Measurements from ENCODE around the gene TBC1D32. TPM values are rescaled to one million over a fixed set of nuclear protein-coding genes. Genes with fewer than 3 reads are reported as not detected.

The TBC1D32 gene
- total and polyA plus RNA-seq, 12 donors: 0.62 to 4.6 (median 3.2) TPM

DNA sequence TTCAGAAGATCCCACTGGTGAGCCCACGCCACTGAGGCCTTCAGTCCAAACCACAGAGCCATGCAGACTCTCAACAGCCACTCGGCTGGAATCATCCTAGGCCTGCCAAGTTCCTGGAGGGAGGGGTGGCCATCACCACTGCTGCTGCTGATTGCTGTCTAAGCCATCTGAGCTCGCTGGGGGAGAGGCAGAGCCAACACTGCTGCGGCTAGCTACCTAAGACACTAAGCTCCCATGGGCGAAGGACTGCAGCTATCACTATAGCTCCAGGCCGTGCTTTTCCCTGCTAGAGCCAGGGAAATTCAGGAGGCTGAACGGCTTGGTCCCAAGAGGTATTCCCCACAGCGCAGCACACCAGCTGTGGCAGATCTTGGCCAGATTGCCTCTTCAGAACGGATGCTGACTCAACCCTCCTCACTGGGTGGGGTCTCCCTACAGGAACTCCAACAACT, 73.6 kb downstream of the TBC1D32 start:
- intact Hi-C loops (cut with DNase I): no loop called here
- Histone ChIP-seq H3K9me3 (peaks cover 0 to 36% (median 12%) of the 10 kb centered on the region in 11 donors), H3K4me3 (no peak overlapping the region), H3K36me3 (no peaks in the 10 kb centered on the region), H3K27me3 (no peaks in the 10 kb centered on the region), H3K4me1 (peaks cover 0 to 9% (median 0%) of the 10 kb centered on the region in 9 donors), H3K27ac (peak overlapping the region in 3 of 10 donors; percentile 1 to 63 (median 60))
- DNase-seq (peak; percentile 42 to 59), ATAC-seq (peak; percentile 69 to 98 (median 92))
- WGBS, 2 donors: 47 to 55% methylated on average over 9 of the region's 9 CpGs
- TF ChIP-seq, protein P1, sequence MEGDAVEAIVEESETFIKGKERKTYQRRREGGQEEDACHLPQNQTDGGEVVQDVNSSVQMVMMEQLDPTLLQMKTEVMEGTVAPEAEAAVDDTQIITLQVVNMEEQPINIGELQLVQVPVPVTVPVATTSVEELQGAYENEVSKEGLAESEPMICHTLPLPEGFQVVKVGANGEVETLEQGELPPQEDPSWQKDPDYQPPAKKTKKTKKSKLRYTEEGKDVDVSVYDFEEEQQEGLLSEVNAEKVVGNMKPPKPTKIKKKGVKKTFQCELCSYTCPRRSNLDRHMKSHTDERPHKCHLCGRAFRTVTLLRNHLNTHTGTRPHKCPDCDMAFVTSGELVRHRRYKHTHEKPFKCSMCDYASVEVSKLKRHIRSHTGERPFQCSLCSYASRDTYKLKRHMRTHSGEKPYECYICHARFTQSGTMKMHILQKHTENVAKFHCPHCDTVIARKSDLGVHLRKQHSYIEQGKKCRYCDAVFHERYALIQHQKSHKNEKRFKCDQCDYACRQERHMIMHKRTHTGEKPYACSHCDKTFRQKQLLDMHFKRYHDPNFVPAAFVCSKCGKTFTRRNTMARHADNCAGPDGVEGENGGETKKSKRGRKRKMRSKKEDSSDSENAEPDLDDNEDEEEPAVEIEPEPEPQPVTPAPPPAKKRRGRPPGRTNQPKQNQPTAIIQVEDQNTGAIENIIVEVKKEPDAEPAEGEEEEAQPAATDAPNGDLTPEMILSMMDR (IDR thresholded peaks at IDR 0.05): no peak

DNA sequence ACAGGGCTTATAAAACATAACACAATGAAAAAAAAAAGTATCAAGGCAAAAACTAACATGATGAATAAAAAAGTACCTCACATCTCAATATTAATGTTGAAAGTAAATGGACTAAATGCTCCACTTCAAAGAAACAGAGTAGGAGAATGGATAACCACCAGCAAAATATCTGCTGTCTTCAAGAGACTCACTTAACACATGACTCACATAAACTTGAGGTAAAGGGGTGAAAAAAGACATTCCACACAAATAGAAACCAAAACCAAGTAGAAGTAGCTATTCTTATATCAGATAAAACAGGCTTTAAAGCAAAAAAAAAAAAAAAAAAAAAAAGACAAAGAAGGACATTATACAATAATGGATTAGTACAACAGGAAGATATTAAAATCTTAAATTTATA, 86.9 kb downstream of the TBC1D32 start:
- Histone ChIP-seq H3K4me3 (no peak overlapping the region), H3K27me3 (no peaks in the 10 kb centered on the region), H3K9me3 (peaks cover 0 to 55% (median 19%) of the 10 kb centered on the region in 11 donors), H3K27ac (no peak overlapping the region), H3K4me1 (no peaks in the 10 kb centered on the region), H3K36me3 (peaks cover 0 to 25% (median 0%) of the 10 kb centered on the region in 9 donors)
- DNase-seq (no peak), ATAC-seq (no peak)
- intact Hi-C loops (cut with DNase I): no loop called here
- TF ChIP-seq, protein P1 (IDR thresholded peaks at IDR 0.05): no peak

DNA sequence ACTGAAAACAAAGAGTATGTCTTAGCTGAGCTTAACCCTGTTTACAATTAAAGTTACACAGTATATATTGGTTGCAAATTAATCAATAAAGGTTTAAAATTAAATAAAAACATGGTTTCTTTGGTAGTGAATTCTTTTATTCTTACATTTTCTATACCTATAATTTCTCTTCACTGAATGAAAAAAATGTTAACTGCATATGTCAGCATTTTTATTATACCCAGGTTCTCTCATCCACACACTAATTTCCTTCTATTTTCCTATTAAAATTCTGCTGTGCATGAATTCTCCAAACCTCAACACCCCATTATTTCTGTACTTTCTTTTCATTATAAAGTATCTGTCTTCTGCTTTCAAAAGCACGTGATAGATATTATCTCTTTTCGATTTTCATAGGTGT, 91.9 kb downstream of the TBC1D32 start:
- Histone ChIP-seq H3K36me3 (peaks cover 0 to 6% (median 0%) of the 10 kb centered on the region in 9 donors), H3K4me3 (no peak overlapping the region), H3K4me1 (no peaks in the 10 kb centered on the region), H3K9me3 (peaks cover 0 to 16% (median 10%) of the 10 kb centered on the region in 11 donors), H3K27me3 (no peaks in the 10 kb centered on the region), H3K27ac (no peak overlapping the region)
- 88 to 96% methylated on average over 2 of the region's 2 CpGs for WGBS, 2 donors
- DNase-seq (no peak), ATAC-seq (no peak)
- TF ChIP-seq, protein P1 (IDR thresholded peaks at IDR 0.05): no peak
- intact Hi-C loops (cut with DNase I): no loop called here

DNA sequence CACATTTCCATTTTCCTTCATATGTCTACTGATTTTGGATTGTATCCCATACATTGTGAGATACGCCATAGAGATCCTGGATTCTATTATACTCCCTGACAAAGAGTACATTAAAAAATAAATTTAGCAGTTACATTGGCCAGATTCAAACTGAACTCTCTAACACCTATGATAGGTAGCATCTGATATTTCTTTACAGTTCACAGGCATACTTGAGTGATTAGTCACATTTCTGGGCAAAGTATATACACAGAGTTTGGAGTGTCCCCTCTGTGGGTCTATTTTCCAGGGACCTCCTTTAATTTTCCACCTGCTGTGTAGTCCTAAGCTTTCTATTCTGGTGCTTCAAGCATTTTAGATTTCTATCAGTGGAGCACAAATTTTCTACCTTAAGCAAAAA, 96.4 kb downstream of the TBC1D32 start:
- Histone ChIP-seq H3K4me1 (no peaks in the 10 kb centered on the region), H3K36me3 (no peaks in the 10 kb centered on the region), H3K4me3 (no peak overlapping the region), H3K27ac (no peak overlapping the region), H3K27me3 (no peaks in the 10 kb centered on the region), H3K9me3 (no peaks in the 10 kb centered on the region)
- TF ChIP-seq, protein P1 (IDR thresholded peaks at IDR 0.05): no peak
- DNase-seq (no peak), ATAC-seq (no peak)
- 98 to 100% methylated on average over 1 of the region's 1 CpG for WGBS, 2 donors
- intact Hi-C loops (cut with DNase I): no loop called here

Data from heart right ventricle (tissue), 16 donors.